H9 (cell line): ENCODE results near the gene CR1L. TPM values are rescaled to one million over a fixed set of nuclear protein-coding genes. Genes with fewer than 3 reads are reported as not detected.

Experiments
- DNase-seq: peaks from one replicate; pipeline ENCODE4 v3.0.0-alpha.2; 2017
- H2AFZ ChIP-seq: one replicate; pipeline ENCODE4 v1.6.1; 2013; ENCODE audit warnings: mild to moderate bottlenecking, low read length, control low read depth, moderate library complexity
- H2AK5ac ChIP-seq: 2 replicates; pipeline ENCODE4 v1.6.1; 2013; ENCODE audit warnings: low read length, control low read depth, mixed read lengths; ENCODE audit not compliant: insufficient read length
- H2BK120ac ChIP-seq: one replicate; pipeline ENCODE4 v1.6.1; 2013; ENCODE audit warnings: low read depth, mild to moderate bottlenecking, low read length, control low read depth, inconsistent platforms; ENCODE audit not compliant: poor library complexity, severe bottlenecking
- H2BK12ac ChIP-seq: 2 replicates; pipeline ENCODE4 v1.6.1; 2013; ENCODE audit warnings: low read length, control low read depth, mixed read lengths, low read depth; ENCODE audit not compliant: insufficient read length
- H2BK15ac ChIP-seq: 2 replicates; pipeline ENCODE4 v1.6.1; 2013; ENCODE audit warnings: low read depth, low read length, control low read depth
- H2BK20ac ChIP-seq: one replicate; pipeline ENCODE4 v1.6.1; 2013; ENCODE audit warnings: low read depth, mild to moderate bottlenecking, low read length, control low read depth, inconsistent platforms; ENCODE audit not compliant: poor library complexity, severe bottlenecking
- H2BK5ac ChIP-seq: 2 replicates; pipeline ENCODE4 v1.6.1; 2013; ENCODE audit warnings: low read length, control low read depth, mixed read lengths; ENCODE audit not compliant: insufficient read length
- H3K14ac ChIP-seq: 2 replicates; pipeline ENCODE4 v1.6.1; 2013; ENCODE audit warnings: low read length, control low read depth; ENCODE audit not compliant: insufficient read depth
- H3K18ac ChIP-seq: 2 replicates; pipeline ENCODE4 v1.6.1; 2013; ENCODE audit warnings: low read depth, mild to moderate bottlenecking, mixed read lengths, low read length, control low read depth; ENCODE audit not compliant: insufficient read length
- H3K23ac ChIP-seq: 2 replicates; pipeline ENCODE4 v1.6.1; 2013; ENCODE audit warnings: low read length, control low read depth, mixed read lengths, low read depth; ENCODE audit not compliant: insufficient read length
- H3K23me2 ChIP-seq: 2 replicates; pipeline ENCODE4 v1.6.1; 2013; ENCODE audit warnings: low read depth, mild to moderate bottlenecking, mixed read lengths, low read length, control low read depth; ENCODE audit not compliant: insufficient read length, poor library complexity, severe bottlenecking
- H3K27ac ChIP-seq: 2 replicates; pipeline ENCODE4 v1.5.1; 2013; ENCODE audit warnings: low read length, control low read depth, mixed read lengths, low read depth; ENCODE audit not compliant: insufficient read length
- H3K27me3 ChIP-seq: 2 replicates; pipeline ENCODE4 v1.6.1; 2013; ENCODE audit warnings: low read length, control low read depth, inconsistent platforms; ENCODE audit not compliant: insufficient read depth
- H3K4ac ChIP-seq: 2 replicates; pipeline ENCODE4 v1.6.1; 2013; ENCODE audit warnings: low read depth, mild to moderate bottlenecking, control low read depth, inconsistent platforms, low read length, moderate library complexity
- H3K4me1 ChIP-seq: 2 replicates; pipeline ENCODE4 v1.6.1; 2013; ENCODE audit warnings: low read length, control low read depth, inconsistent platforms; ENCODE audit not compliant: insufficient read depth
- H3K4me2 ChIP-seq: 2 replicates; pipeline ENCODE4 v1.6.1; 2013; ENCODE audit warnings: low read length, control low read depth, mixed read lengths; ENCODE audit not compliant: insufficient read length, insufficient read depth
- H3K56ac ChIP-seq: 2 replicates; pipeline ENCODE4 v1.6.1; 2013; ENCODE audit warnings: low read depth, mild to moderate bottlenecking, mixed read lengths, low read length, control low read depth; ENCODE audit not compliant: insufficient read length
- H3K79me1 ChIP-seq: 2 replicates; pipeline ENCODE4 v1.6.1; 2013; ENCODE audit warnings: low read depth, mild to moderate bottlenecking, moderate library complexity, low read length, control low read depth, inconsistent platforms; ENCODE audit not compliant: insufficient read depth, poor library complexity, severe bottlenecking
- H3K79me2 ChIP-seq: 2 replicates; pipeline ENCODE4 v1.6.1; 2013; ENCODE audit warnings: low read length, control low read depth, inconsistent platforms; ENCODE audit not compliant: insufficient read depth
- H3K9ac ChIP-seq: 2 replicates; pipeline ENCODE4 v1.6.1; 2013; ENCODE audit warnings: low read length, control low read depth, mixed read lengths; ENCODE audit not compliant: insufficient read length; ENCODE audit errors: extremely low read depth
- H3K9me3 ChIP-seq: one replicate; pipeline ENCODE4 v1.6.1; 2013; ENCODE audit warnings: low read depth, low read length, inconsistent platforms; ENCODE audit not compliant: control insufficient read depth
- H3T11ph ChIP-seq: one replicate; pipeline ENCODE4 v1.6.1; 2013; ENCODE audit warnings: mild to moderate bottlenecking, low read length, control low read depth, inconsistent platforms
- H4K20me1 ChIP-seq: one replicate; pipeline ENCODE4 v1.6.1; 2013; ENCODE audit not compliant: control insufficient read depth, insufficient read length, insufficient read depth
- H4K5ac ChIP-seq: 2 replicates; pipeline ENCODE4 v1.6.1; 2013; ENCODE audit warnings: low read depth, mild to moderate bottlenecking, mixed read lengths, low read length, control low read depth; ENCODE audit not compliant: insufficient read length
- H4K8ac ChIP-seq: replicated peaks from 2 replicates; pipeline ENCODE4 v1.6.1; 2013; ENCODE audit warnings: low read length, control low read depth, mixed read lengths, low read depth; ENCODE audit not compliant: insufficient read length
- H4K91ac ChIP-seq: 2 replicates; pipeline ENCODE4 v1.6.1; 2013; ENCODE audit warnings: low read depth, mild to moderate bottlenecking, moderate library complexity, mixed read lengths, low read length, control low read depth; ENCODE audit not compliant: insufficient read length
- H3K27ac Mint-ChIP-seq, 3 experiments: 2 replicates in 2 of 3; 3 replicates in 1 of 3; pipeline ENCODE4 v1.8.0; 2020 to 2021; ENCODE audit warnings: mixed read lengths in 3 of 3, mild to moderate bottlenecking in 1 of 3, moderate library complexity in 1 of 3
- H3K27me3 Mint-ChIP-seq: 2 replicates; pipeline ENCODE4 v1.8.0; 2021; ENCODE audit warnings: low read depth, mild to moderate bottlenecking, moderate library complexity, mixed read lengths
- H3K36me3 Mint-ChIP-seq, 3 experiments: 2 replicates in 2 of 3; 3 replicates in 1 of 3; pipeline ENCODE4 v1.8.0; 2020 to 2021; ENCODE audit warnings: low read depth in 3 of 3, mixed read lengths in 3 of 3; ENCODE audit not compliant: insufficient read depth in 1 of 3
- H3K4me1 Mint-ChIP-seq, 2 experiments: 2 replicates each; pipeline ENCODE4 v1.8.0; 2020; ENCODE audit warnings: mixed read lengths in 2 of 2
- H3K4me3 Mint-ChIP-seq, 2 experiments: 2 replicates in 1 of 2; 3 replicates in 1 of 2; pipeline ENCODE4 v1.8.0; 2020 to 2021; ENCODE audit warnings: mild to moderate bottlenecking in 2 of 2, mixed read lengths in 2 of 2, moderate library complexity in 1 of 2
- H3K9me3 Mint-ChIP-seq, 2 experiments: 2 replicates in 1 of 2; 3 replicates in 1 of 2; pipeline ENCODE4 v1.8.0; 2020; ENCODE audit warnings: mild to moderate bottlenecking in 2 of 2, mixed read lengths in 2 of 2, moderate library complexity in 1 of 2
- CTCF ChIP-seq: fragments of 200-600 bp; sonication (generic); conservative IDR thresholded peaks from 3 replicates; pipeline ENCODE4 v1.8.0; 2021; ENCODE audit warnings: antibody characterized with exemption, mild to moderate bottlenecking
- WGBS: extraction: QIAGEN DNeasy Blood & Tissue Kit; methylation state at CpG from one replicate; pipeline ENCODE4 v1.1.7; 2013; ENCODE audit warnings: missing lambda C conversion rate, low lambda C conversion rate, mixed read lengths; ENCODE audit not compliant: insufficient read length; ENCODE audit errors: extremely low coverage; 5-methylcytosine and 5-hydroxymethylcytosine counted together
- total RNA-seq: library from RNA; stranded (reverse); gene quantifications from 2 replicates; pipeline ENCODE4 v1.2.1, GENCODE V29; 2021

CR1L gene
- total RNA-seq, 1 experiment from 2014 or later, result 0.37 TPM

- Histone ChIP-seq H3K9me3 (no peaks in the 10 kb centered on the region), H2BK15ac (no peak overlapping the region), H2AK5ac (no peak overlapping the region), H3K23ac (no peak overlapping the region), H2BK5ac (peak overlapping the region; percentile 82), H2BK12ac (no peak overlapping the region), H3K27me3 (no peaks in the 10 kb centered on the region), H2BK20ac (no peak overlapping the region), H3K79me2 (peaks cover 47% of the 10 kb centered on the region; the same call in 1 of the 2 replicates), H2AFZ (no peak overlapping the region), H3K23me2 (peaks cover 4% of the 10 kb centered on the region), H4K8ac (no peak overlapping the region), H4K20me1 (no peaks in the 10 kb centered on the region), H3K27ac (no peak overlapping the region), H3K9ac (peak overlapping the region; percentile 84), H3K56ac (no peak overlapping the region), H3K79me1 (no peaks in the 10 kb centered on the region), H4K5ac (no peak overlapping the region), H3K18ac (peak overlapping the region; percentile 71), H3K4ac (no peak overlapping the region), H4K91ac (no peak overlapping the region), H3K4me1 (peaks cover 3% of the 10 kb centered on the region; the same call in 1 of the 2 replicates), H3K4me2 (peak overlapping the region; percentile 50), H3K14ac (peak overlapping the region; percentile 66), H2BK120ac (no peak overlapping the region), H3T11ph (no peak overlapping the region)
- peaks cover 58 to 65% of the 10 kb centered on the region in 2 experiments for H3K4me1 Mint-ChIP-seq
- no peak for TF ChIP-seq CTCF
- no peaks in the 10 kb centered on the region for H3K27me3 Mint-ChIP-seq
- H3K36me3 Mint-ChIP-seq, result peaks cover 14 to 18% (median 14%) of the 10 kb centered on the region in 3 experiments
- peak overlapping the region; percentile 98 to 99 (median 99) for H3K27ac Mint-ChIP-seq
- no peak for DNase-seq
- H3K9me3 Mint-ChIP-seq, result no peaks in the 10 kb centered on the region
- WGBS, result no CpG with 5 or more reads among the region's 30 CpGs
- H3K4me3 Mint-ChIP-seq, result peak overlapping the region; percentile 99
These were observed 107.6 kb downstream of the CR1L start for GRCh38 chr1:207752456-207752998.
